NCI-H1105 (cell line): Measurements from ENCODE around the gene KIR3DL3.
"Not testable (repeated sequence)": the region's sequence is repeated elsewhere in the genome, so short reads cannot be mapped to it uniquely, and the experiment has no call there.

ENCODE experiments used
- DNase-seq: peaks from one replicate; lab custom pipeline; 2025; lab: John Stamatoyannopoulos, UW

Gene KIR3DL3

DNA sequence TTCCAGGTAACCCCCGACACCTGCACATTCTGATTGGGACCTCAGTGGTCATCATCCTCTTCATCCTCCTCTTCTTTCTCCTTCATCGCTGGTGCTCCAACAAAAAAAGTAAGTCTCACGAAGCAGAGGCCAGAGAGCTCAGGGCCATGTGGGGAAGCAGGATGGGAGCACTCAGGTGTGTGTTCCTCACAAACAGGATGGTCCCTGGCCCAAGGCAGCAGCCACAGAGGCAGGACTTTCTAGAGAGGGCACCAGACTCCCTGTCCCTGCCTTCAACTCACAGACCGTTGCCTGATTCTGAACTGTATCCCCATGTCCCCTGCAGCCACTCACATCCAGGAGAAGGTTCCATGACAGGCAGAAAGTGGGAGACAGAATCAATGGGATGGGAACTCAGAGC, 58.7 kb downstream of the KIR3DL3 start:
- not testable (repeated sequence) for DNase-seq
